ENCODE results near the gene LGALS8. TPM values are rescaled to one million over a fixed set of nuclear protein-coding genes. Genes with fewer than 3 reads are reported as not detected.
"Not testable (repeated sequence)": the region's sequence is repeated elsewhere in the genome, so short reads cannot be mapped to it uniquely, and the experiment has no call there.

The LGALS8 gene
- total RNA-seq, 1 donor from 2014 or later, result 24.4 TPM

DNA sequence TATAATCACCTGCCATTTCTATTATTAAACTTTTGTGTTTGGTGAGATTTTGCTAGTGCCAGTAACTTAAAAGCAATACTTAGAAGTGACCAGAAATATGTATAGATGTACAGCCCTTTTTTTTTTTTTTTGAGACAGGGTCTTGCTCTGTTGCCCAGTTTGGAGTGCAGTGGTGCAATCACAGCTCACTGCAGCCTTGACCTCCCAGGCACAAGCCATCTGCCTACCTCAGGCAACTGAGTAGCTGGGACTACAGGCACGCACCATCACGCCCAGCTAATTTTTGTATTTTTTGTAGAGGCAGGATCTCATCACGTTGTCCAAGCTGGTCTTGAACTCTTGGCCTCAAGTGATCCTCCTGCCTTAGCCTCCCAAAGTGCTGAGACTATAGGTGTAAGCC lies 56.6 kb downstream of the LGALS8 start:
- not testable (repeated sequence) for DNase-seq (ENCODE audit: low spot score); ATAC-seq

DNA sequence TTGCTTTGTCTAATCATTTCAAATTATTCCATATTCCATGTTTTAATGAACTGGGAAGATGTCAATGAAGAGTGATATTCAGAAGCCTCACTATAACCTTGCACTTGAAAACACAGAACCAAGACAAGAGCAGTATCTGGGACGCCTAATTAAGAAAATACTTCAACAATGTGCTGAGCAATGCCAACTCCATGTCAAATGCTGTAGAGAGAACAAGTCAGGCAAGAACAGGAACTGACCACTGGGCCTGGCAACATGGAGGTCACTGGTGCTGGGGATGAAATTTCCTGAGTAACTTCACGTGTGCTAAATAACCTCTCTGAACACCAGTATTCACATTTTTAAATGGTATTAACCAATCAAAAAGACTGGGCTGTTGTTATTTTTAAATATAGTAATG lies 57.7 kb downstream of the LGALS8 start:
- DNase-seq (ENCODE audit: low spot score) (no peak), ATAC-seq (no peak)

DNA sequence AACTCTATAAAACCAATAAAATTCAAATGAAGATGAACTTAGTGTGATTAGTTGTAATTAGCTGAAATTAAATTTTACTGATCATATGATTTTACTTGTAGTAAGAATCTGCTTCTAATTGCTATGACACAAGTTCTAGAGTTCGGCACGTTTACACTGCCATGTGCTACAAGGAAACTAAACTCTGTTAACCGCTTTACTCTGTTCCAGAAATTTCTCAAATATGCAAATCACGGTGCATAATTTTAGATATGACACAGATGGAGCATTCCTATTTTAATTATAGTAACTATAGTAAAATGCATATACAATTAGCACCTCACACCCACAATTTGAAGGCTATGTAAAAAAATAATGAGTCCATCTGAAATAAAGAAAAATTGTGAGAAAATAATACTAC lies 65.7 kb downstream of the LGALS8 start:
- DNase-seq (ENCODE audit: low spot score) (no peak), ATAC-seq (no peak)

DNA sequence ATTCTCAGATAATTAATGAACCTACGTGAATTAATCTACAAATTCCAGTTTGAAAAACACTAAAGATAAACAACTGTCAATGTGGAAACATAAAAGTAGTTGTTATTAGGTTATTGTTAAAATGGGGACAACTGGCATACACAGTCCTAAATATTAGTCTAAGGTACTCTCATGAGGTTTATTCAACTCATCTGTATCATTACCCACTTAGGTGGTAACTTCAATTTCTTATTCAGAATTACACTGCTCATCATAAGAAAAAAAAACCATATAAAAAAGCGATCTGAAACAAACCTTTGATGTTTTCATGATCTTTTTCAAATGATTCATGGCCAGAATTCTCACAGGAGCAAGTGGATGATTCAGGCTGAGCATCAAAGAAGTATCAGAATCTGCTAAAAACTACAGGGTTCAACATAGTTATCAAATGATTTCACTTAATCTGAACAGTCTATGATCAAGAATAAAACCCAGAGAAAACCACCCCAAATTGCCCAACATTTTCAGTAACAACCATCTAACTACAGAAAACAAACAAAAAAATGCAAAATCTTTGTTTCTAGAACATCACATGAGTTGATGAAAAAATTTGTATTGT lies 66.9 kb downstream of the LGALS8 start:
- DNase-seq (ENCODE audit: low spot score) (no peak), ATAC-seq (no peak)

DNA sequence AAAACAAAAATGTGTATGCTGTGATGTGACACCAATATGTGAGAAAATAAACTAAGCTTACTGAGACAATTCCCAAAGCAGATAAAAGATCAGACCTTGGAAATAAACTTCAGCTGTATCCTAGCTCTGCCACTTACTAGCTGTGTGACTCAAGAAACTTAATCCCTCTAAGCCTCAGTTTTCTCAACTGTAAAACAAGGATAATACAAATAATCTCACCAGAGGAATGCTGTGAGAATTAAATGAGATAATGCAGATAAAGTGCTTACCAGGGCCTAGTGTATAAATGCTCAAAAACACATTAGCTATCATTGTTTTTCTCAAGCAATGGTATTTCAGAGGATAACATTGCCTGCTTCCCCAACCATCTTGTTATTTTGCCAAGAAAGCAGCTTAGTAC lies 78.4 kb downstream of the LGALS8 start:
- DNase-seq (ENCODE audit: low spot score) (no peak), ATAC-seq (no peak)

Other genes with a start within 250 kb of the LGALS8 start
- gene ERO1B, start 242.0 kb upstream of the LGALS8 start, total RNA-seq, result 17.1 TPM
- gene EDARADD, start 129.7 kb upstream of the LGALS8 start, total RNA-seq, result 0.20 TPM
- gene HEATR1, start 80.5 kb downstream of the LGALS8 start, total RNA-seq, result 7.9 TPM
- gene ACTN2, start 162.5 kb downstream of the LGALS8 start, total RNA-seq, result not detected

Measured in left lobe of liver (tissue), 2 donors.